OCI-LY3 (cell line): ENCODE data around the gene GJD3.

Experiments used
- EZH2phosphoT487 ChIP-seq: fragments of 200-600 bp; shearing (Covaris generic); IDR thresholded peaks from 2 replicates; pipeline ENCODE4 v1.6.1; 2018; ENCODE audit warnings: antibody characterized with exemption, mixed run types, low read depth
- TF ChIP-seq, protein P1 (sequence below): fragments of 200-600, 300-600 bp; sonication (generic); IDR thresholded peaks from 2 replicates; pipeline ENCODE4 v1.5.1; 2014; ENCODE audit warnings: antibody characterized with exemption, low read length, low read depth

GRCh38 chr17:40335620-40336019 lies 28.9 kb downstream of the GJD3 start:
- TF ChIP-seq, protein P1, sequence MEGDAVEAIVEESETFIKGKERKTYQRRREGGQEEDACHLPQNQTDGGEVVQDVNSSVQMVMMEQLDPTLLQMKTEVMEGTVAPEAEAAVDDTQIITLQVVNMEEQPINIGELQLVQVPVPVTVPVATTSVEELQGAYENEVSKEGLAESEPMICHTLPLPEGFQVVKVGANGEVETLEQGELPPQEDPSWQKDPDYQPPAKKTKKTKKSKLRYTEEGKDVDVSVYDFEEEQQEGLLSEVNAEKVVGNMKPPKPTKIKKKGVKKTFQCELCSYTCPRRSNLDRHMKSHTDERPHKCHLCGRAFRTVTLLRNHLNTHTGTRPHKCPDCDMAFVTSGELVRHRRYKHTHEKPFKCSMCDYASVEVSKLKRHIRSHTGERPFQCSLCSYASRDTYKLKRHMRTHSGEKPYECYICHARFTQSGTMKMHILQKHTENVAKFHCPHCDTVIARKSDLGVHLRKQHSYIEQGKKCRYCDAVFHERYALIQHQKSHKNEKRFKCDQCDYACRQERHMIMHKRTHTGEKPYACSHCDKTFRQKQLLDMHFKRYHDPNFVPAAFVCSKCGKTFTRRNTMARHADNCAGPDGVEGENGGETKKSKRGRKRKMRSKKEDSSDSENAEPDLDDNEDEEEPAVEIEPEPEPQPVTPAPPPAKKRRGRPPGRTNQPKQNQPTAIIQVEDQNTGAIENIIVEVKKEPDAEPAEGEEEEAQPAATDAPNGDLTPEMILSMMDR, result no peak
- no peak for TF ChIP-seq EZH2phosphoT487
